ENCODE results near the gene ADAMTS6.

ADAMTS6 gene

DNA sequence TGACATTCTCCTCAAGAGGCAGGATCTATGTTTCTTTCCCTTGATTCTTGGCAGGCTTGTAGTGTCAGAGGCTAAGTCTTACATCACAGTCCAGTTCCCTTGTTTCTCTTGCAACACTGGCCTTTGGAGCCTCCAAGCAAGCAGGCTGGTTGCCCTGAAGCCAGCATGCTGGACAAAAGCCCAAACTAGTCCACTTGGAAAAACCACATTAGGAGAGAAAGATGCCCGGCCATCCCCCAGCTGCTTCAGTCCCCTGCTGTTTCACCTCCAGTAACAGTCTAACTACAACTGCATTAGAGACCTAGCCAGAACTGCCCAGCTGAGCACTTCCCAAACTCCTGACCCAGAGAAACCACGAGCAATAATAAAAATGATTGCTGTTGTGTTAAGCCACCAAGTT lies 87.6 kb downstream of the ADAMTS6 start:
- H4K20me1 ChIP-seq (ENCODE audit: insufficient read depth, low read length) = no peaks in the 10 kb centered on the region
- no peaks in the 10 kb centered on the region for H3K4me1 ChIP-seq (ENCODE audit: insufficient read depth, low read length)
- H3K36me3 ChIP-seq (ENCODE audit: insufficient read depth, low read length) = no peaks in the 10 kb centered on the region
- H3K27me3 ChIP-seq (ENCODE audit: insufficient read depth, low read length, poor library complexity) = no peaks in the 10 kb centered on the region
- H3K4me3 ChIP-seq (ENCODE audit: low read depth in 1 of 2, low read length in 2 of 2) = no peak overlapping the region
- no peak overlapping the region for H3K4me2 ChIP-seq (ENCODE audit: insufficient read depth, low read length)
- no peak overlapping the region for H2AFZ ChIP-seq (ENCODE audit: low read depth, low read length)
- no peak overlapping the region for H3K9ac ChIP-seq (ENCODE audit: low read depth, low read length)
- no peaks in the 10 kb centered on the region for H3K9me3 ChIP-seq (ENCODE audit: insufficient read depth, low read length, severe bottlenecking)
- DNase-seq (no peak), ATAC-seq (ENCODE audit: insufficient read depth, low read depth) (no peak)
- H3K79me2 ChIP-seq (ENCODE audit: insufficient read depth, low read length) = no peaks in the 10 kb centered on the region
- TF ChIP-seq, protein P1, sequence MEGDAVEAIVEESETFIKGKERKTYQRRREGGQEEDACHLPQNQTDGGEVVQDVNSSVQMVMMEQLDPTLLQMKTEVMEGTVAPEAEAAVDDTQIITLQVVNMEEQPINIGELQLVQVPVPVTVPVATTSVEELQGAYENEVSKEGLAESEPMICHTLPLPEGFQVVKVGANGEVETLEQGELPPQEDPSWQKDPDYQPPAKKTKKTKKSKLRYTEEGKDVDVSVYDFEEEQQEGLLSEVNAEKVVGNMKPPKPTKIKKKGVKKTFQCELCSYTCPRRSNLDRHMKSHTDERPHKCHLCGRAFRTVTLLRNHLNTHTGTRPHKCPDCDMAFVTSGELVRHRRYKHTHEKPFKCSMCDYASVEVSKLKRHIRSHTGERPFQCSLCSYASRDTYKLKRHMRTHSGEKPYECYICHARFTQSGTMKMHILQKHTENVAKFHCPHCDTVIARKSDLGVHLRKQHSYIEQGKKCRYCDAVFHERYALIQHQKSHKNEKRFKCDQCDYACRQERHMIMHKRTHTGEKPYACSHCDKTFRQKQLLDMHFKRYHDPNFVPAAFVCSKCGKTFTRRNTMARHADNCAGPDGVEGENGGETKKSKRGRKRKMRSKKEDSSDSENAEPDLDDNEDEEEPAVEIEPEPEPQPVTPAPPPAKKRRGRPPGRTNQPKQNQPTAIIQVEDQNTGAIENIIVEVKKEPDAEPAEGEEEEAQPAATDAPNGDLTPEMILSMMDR (IDR thresholded peaks at IDR 0.05; ENCODE audit: borderline replicate concordance, extremely low read depth, low read length, poor library complexity, severe bottlenecking) = no peak
- TF ChIP-seq EZH2 (IDR thresholded peaks at IDR 0.05; ENCODE audit: borderline replicate concordance, low read depth, low read length, severe bottlenecking) = no peak
- no peak overlapping the region for H3K27ac ChIP-seq (ENCODE audit: low read length)

DNA sequence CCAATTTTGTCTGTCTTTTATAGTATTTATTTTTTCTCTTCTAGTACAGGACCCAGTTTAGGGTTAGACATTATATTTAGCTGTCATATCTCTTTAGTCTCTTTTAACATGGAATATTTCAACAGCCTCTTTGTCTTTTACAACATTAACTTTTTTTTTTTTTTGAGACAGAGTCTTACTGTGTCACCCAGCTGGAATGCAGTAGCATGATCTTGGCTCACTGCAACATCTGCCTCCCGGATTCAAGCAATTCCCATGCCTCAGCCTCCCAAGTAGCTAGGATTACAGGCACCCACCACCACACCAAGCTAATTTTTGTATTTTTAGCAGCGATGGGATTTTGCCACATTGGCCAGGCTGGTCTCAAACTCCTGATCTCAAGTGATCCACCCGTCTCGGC lies 90.1 kb downstream of the ADAMTS6 start:
- no peak for TF ChIP-seq EZH2 (IDR thresholded peaks at IDR 0.05; ENCODE audit: borderline replicate concordance, low read depth, low read length, severe bottlenecking)
- TF ChIP-seq, protein P1 (IDR thresholded peaks at IDR 0.05; ENCODE audit: borderline replicate concordance, extremely low read depth, low read length, poor library complexity, severe bottlenecking) = no peak
- H3K4me1 ChIP-seq (ENCODE audit: insufficient read depth, low read length) = no peaks in the 10 kb centered on the region
- ATAC-seq (ENCODE audit: insufficient read depth, low read depth) = no peak
- H2AFZ ChIP-seq (ENCODE audit: low read depth, low read length) = no peak overlapping the region
- no peak overlapping the region for H3K4me3 ChIP-seq (ENCODE audit: low read depth in 1 of 2, low read length in 2 of 2)
- DNase-seq = no peak
- H3K9ac ChIP-seq (ENCODE audit: low read depth, low read length) = no peak overlapping the region
- H3K4me2 ChIP-seq (ENCODE audit: insufficient read depth, low read length) = no peak overlapping the region
- H4K20me1 ChIP-seq (ENCODE audit: insufficient read depth, low read length) = no peaks in the 10 kb centered on the region
- H3K79me2 ChIP-seq (ENCODE audit: insufficient read depth, low read length) = no peaks in the 10 kb centered on the region
- H3K9me3 ChIP-seq (ENCODE audit: insufficient read depth, low read length, severe bottlenecking) = no peaks in the 10 kb centered on the region
- H3K27ac ChIP-seq (ENCODE audit: low read length) = no peak overlapping the region
- H3K27me3 ChIP-seq (ENCODE audit: insufficient read depth, low read length, poor library complexity) = no peaks in the 10 kb centered on the region
- no peaks in the 10 kb centered on the region for H3K36me3 ChIP-seq (ENCODE audit: insufficient read depth, low read length)

DNA sequence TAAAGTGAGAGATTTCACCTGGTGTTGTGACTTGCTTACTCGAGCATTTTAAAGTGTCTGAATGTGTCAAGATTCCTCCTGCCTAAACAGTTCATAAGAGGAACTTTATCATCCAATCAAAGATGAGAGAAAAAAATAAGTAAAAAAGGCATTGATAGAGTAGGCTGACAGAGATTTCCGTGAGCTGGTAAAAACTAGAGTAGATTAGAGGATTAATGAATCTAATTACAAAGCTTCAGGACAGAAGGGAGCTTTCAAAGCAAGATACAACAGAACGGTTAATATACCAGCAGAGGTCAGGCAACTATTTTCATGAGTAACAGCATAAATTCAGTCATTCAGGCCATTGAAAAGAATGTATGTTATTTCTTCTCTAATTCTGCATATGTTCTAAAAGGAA lies 91.5 kb downstream of the ADAMTS6 start:
- TF ChIP-seq, protein P1 (IDR thresholded peaks at IDR 0.05; ENCODE audit: borderline replicate concordance, extremely low read depth, low read length, poor library complexity, severe bottlenecking) = no peak
- TF ChIP-seq EZH2 (IDR thresholded peaks at IDR 0.05; ENCODE audit: borderline replicate concordance, low read depth, low read length, severe bottlenecking) = no peak
- no peak overlapping the region for H3K27ac ChIP-seq (ENCODE audit: low read length)

DNA sequence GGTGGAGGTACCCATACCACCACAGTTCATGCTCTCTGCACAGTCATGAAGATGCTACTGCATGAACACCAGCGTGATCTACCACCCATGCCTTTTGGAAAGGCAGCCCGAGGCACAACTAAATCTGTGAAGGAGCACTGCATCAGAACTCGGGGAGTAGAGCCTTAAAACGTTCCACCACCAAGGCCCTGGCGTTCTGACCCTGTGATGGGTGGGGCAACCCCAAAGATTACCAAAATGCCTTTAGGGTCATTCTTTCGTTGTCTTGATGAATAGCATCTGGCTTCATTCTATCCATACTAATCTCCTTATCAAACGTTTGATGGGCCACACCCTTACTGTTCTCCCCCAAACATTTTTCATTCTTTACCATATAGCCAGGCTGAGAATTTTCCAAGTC lies 97.9 kb downstream of the ADAMTS6 start:
- no peak for ATAC-seq (ENCODE audit: insufficient read depth, low read depth)
- no peaks in the 10 kb centered on the region for H3K36me3 ChIP-seq (ENCODE audit: insufficient read depth, low read length)

More for the DNA sequence above, 91.5 kb downstream of the ADAMTS6 start:
- Histone ChIP-seq H3K27me3 (ENCODE audit: insufficient read depth, low read length, poor library complexity) (no peaks in the 10 kb centered on the region), H3K79me2 (ENCODE audit: insufficient read depth, low read length) (no peaks in the 10 kb centered on the region), H3K36me3 (ENCODE audit: insufficient read depth, low read length) (no peaks in the 10 kb centered on the region), H2AFZ (ENCODE audit: low read depth, low read length) (no peak overlapping the region), H3K9ac (ENCODE audit: low read depth, low read length) (no peak overlapping the region), H4K20me1 (ENCODE audit: insufficient read depth, low read length) (no peaks in the 10 kb centered on the region), H3K9me3 (ENCODE audit: insufficient read depth, low read length, severe bottlenecking) (no peaks in the 10 kb centered on the region), H3K4me1 (ENCODE audit: insufficient read depth, low read length) (no peaks in the 10 kb centered on the region), H3K4me2 (ENCODE audit: insufficient read depth, low read length) (no peak overlapping the region), H3K4me3 (ENCODE audit: low read depth in 1 of 2, low read length in 2 of 2) (no peak overlapping the region)
- no peak for ATAC-seq (ENCODE audit: insufficient read depth, low read depth)
- no peak for DNase-seq

More for the DNA sequence above, 97.9 kb downstream of the ADAMTS6 start:
- Histone ChIP-seq H4K20me1 (ENCODE audit: insufficient read depth, low read length) (no peaks in the 10 kb centered on the region), H3K79me2 (ENCODE audit: insufficient read depth, low read length) (no peaks in the 10 kb centered on the region), H3K4me2 (ENCODE audit: insufficient read depth, low read length) (no peak overlapping the region), H3K27ac (ENCODE audit: low read length) (no peak overlapping the region), H2AFZ (ENCODE audit: low read depth, low read length) (no peak overlapping the region), H3K9ac (ENCODE audit: low read depth, low read length) (no peak overlapping the region), H3K27me3 (ENCODE audit: insufficient read depth, low read length, poor library complexity) (no peaks in the 10 kb centered on the region), H3K9me3 (ENCODE audit: insufficient read depth, low read length, severe bottlenecking) (no peaks in the 10 kb centered on the region), H3K4me3 (ENCODE audit: low read depth in 1 of 2, low read length in 2 of 2) (no peak overlapping the region), H3K4me1 (ENCODE audit: insufficient read depth, low read length) (no peaks in the 10 kb centered on the region)
- TF ChIP-seq, protein P1 (IDR thresholded peaks at IDR 0.05; ENCODE audit: borderline replicate concordance, extremely low read depth, low read length, poor library complexity, severe bottlenecking) = no peak
- TF ChIP-seq EZH2 (IDR thresholded peaks at IDR 0.05; ENCODE audit: borderline replicate concordance, low read depth, low read length, severe bottlenecking) = no peak
- DNase-seq = no peak
